ENCODE results near the gene SEPHS2. TPM values are rescaled to one million over a fixed set of nuclear protein-coding genes. Genes with fewer than 3 reads are reported as not detected.

The SEPHS2 gene, protein sequence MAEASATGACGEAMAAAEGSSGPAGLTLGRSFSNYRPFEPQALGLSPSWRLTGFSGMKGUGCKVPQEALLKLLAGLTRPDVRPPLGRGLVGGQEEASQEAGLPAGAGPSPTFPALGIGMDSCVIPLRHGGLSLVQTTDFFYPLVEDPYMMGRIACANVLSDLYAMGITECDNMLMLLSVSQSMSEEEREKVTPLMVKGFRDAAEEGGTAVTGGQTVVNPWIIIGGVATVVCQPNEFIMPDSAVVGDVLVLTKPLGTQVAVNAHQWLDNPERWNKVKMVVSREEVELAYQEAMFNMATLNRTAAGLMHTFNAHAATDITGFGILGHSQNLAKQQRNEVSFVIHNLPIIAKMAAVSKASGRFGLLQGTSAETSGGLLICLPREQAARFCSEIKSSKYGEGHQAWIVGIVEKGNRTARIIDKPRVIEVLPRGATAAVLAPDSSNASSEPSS
- total RNA-seq, result 10 to 100 TPM; 33.7 to 58.9 TPM

DNA sequence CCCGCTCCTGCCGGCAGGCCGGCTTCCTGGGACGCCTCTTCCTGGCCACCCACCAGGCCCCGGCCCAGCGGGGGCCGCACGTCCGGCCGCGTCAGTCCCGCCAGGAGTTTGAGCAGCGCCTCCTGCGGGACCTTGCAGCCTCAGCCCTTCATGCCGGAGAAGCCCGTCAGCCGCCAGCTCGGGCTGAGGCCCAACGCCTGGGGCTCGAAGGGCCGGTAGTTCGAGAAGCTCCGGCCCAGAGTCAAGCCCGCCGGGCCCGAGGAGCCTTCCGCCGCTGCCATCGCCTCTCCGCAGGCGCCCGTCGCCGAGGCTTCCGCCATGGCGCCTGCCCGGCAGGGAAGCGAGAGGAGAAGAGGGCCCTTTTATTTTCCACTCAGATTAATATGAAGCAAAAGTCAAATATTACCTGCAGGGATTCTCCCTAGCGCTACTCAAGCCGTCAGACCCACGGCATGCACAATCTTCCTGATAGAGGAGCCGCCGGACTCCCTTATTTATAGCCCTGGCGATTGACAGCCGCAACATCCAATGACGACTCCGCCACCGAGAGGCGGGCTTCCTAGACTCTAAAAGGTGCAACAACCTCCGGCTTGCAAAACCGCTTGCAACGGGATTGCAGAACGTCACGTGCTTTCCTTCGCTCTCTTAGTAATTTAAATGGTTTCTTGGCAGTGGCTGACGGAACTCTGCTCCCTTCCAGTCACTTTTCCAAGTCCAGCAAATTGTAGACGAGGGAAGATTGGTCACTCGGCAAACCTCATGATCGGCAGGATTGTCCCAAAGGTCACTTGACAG is at the start of gene SEPHS2:
Gene SEPHS2, minus strand, starts transcription at position 467 of the 795 bp plus-strand sequence. Its CDS starts 147 bp downstream, at position 320.
- Histone ChIP-seq H3K9me3 (no peaks in the 10 kb centered on the region), H3K27ac (peak within 1 kb of the TSS; percentile 90 to 95), H3K4me3 (peak within 1 kb of the TSS; percentile 83 to 99), H3K36me3 (no peaks in the 10 kb centered on the region), H3K4me1 (replicated peaks) (no peaks in the 10 kb centered on the region), H3K27me3 (replicated peaks; ENCODE audit: insufficient read depth) (no peaks in the 10 kb centered on the region)
- under 1% methylated on average over 42 of the region's 59 CpGs for WGBS
- intact Hi-C loops (cut with DNase I), result no loop called here
- TF ChIP-seq, protein P1, sequence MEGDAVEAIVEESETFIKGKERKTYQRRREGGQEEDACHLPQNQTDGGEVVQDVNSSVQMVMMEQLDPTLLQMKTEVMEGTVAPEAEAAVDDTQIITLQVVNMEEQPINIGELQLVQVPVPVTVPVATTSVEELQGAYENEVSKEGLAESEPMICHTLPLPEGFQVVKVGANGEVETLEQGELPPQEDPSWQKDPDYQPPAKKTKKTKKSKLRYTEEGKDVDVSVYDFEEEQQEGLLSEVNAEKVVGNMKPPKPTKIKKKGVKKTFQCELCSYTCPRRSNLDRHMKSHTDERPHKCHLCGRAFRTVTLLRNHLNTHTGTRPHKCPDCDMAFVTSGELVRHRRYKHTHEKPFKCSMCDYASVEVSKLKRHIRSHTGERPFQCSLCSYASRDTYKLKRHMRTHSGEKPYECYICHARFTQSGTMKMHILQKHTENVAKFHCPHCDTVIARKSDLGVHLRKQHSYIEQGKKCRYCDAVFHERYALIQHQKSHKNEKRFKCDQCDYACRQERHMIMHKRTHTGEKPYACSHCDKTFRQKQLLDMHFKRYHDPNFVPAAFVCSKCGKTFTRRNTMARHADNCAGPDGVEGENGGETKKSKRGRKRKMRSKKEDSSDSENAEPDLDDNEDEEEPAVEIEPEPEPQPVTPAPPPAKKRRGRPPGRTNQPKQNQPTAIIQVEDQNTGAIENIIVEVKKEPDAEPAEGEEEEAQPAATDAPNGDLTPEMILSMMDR (IDR thresholded peaks at IDR 0.05), result peak in 3 of 4 experiments; percentile 20 to 46 (median 45)
- peak; percentile 100 for TF ChIP-seq POLR2AphosphoS5 (IDR thresholded peaks at IDR 0.05)
- TF ChIP-seq POLR2A (IDR thresholded peaks at IDR 0.05), result peak; percentile 96
- DNase-seq (ENCODE audit: low spot score), result peak; percentile 99

DNA sequence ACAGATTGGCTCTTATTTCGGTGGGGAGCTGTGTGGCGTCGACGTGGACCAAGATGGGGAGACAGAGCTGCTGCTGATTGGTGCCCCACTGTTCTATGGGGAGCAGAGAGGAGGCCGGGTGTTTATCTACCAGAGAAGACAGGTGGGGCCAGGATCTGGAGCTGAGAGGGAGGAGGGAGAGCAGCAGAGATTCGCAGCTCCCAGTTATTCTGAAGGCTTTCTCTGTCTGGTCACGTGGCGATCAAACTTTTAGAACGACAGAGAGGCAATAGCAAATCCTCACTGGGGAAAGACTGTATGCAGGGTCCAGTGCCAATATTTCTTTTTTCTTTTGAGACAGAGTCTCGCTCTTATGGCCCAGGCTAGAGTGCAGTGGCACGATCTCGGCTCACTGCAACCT is 49.0 kb upstream of the SEPHS2 start:
- no peak for DNase-seq (ENCODE audit: low spot score)
- Histone ChIP-seq H3K36me3 (no peaks in the 10 kb centered on the region), H3K9me3 (no peaks in the 10 kb centered on the region), H3K4me3 (no peak overlapping the region), H3K4me1 (replicated peaks) (no peaks in the 10 kb centered on the region), H3K27me3 (replicated peaks; ENCODE audit: insufficient read depth) (no peaks in the 10 kb centered on the region), H3K27ac (no peak overlapping the region)
- 58% methylated on average over 12 of the region's 12 CpGs for WGBS
- TF ChIP-seq, protein P1 (IDR thresholded peaks at IDR 0.05), result no peak
- TF ChIP-seq POLR2A (IDR thresholded peaks at IDR 0.05) (no peak), POLR2AphosphoS5 (IDR thresholded peaks at IDR 0.05) (no peak)
- intact Hi-C loops (cut with DNase I), result no loop called here

DNA sequence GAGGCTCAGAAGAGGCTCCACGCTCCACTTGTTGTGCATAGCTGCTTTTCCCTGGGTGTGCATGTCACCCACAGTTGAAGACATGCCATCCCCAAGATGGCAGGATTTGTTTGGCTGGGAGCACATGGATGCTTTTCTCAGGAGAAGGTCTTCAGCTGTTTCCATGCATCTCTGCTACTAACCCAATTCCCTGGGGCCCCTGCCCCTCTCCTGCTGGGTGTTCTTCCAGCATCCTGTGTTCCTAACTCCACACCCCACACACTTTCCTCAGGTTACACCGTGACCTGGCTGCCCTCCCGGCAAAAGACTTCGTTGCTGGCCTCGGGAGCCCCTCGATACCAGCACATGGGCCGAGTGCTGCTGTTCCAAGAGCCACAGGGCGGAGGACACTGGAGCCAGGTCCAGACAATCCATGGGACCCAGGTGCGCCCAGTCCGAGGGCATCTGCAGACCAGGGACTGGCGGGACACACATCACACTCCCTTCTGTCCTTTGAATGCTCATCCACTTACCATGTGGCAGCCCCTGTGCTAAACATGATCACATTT is 48.3 kb upstream of the SEPHS2 start:
- Histone ChIP-seq H3K4me1 (replicated peaks) (no peaks in the 10 kb centered on the region), H3K9me3 (no peaks in the 10 kb centered on the region), H3K36me3 (no peaks in the 10 kb centered on the region), H3K27ac (no peak overlapping the region), H3K27me3 (replicated peaks; ENCODE audit: insufficient read depth) (no peaks in the 10 kb centered on the region), H3K4me3 (no peak overlapping the region)
- no peak for TF ChIP-seq POLR2AphosphoS5 (IDR thresholded peaks at IDR 0.05)
- TF ChIP-seq, protein P1 (IDR thresholded peaks at IDR 0.05), result no peak
- TF ChIP-seq POLR2A (IDR thresholded peaks at IDR 0.05), result no peak
- intact Hi-C loops (cut with DNase I), result no loop called here
- DNase-seq (ENCODE audit: low spot score), result no peak
- 76% methylated on average over 11 of the region's 11 CpGs for WGBS

DNA sequence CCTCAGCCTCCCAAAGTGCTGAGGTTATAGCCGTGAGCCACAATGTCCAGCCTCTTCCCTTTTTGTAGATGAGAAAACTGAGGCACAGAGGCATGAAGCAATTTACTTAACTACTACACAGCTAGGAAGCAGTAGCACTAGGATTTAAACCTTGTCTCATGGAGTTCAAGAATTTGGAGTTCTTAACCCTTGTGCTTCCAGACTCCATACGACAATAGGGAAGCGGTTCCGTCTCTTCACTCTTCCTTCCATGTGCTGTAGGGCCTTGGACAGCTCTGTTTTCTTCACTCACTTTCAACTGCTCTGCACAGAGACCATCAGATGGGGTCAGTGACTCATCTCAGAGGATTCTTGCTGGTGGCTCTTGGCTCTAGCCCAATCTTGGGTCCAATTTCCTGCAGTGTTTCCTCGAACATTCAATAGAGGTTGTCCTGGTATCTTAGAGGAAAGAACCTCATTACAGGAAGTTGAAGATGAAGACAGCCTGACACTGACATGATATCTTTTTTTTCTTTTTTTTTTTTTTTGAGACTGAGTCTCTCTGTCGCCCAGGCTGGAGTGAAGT is 46.2 kb upstream of the SEPHS2 start:
- no peaks in the 10 kb centered on the region for H3K4me1 ChIP-seq (replicated peaks)
- H3K36me3 ChIP-seq, result no peaks in the 10 kb centered on the region
- no peak overlapping the region for H3K4me3 ChIP-seq
- intact Hi-C loops (cut with DNase I), result no loop called here
- TF ChIP-seq POLR2A (IDR thresholded peaks at IDR 0.05) (no peak), POLR2AphosphoS5 (IDR thresholded peaks at IDR 0.05) (peak; percentile 32)
- TF ChIP-seq, protein P1 (IDR thresholded peaks at IDR 0.05), result no peak
- DNase-seq (ENCODE audit: low spot score), result peak; percentile 25
- H3K27ac ChIP-seq, result no peak overlapping the region
- no peaks in the 10 kb centered on the region for H3K9me3 ChIP-seq
- 61% methylated on average over 6 of the region's 6 CpGs for WGBS
- no peaks in the 10 kb centered on the region for H3K27me3 ChIP-seq (replicated peaks; ENCODE audit: insufficient read depth)
